Spleen (tissue), 7 donors: ENCODE results near the gene ECPAS.
"Not testable (repeated sequence)": the region's sequence is repeated elsewhere in the genome, so short reads cannot be mapped to it uniquely, and the experiment has no call there.

Source experiments
- POLR2A ChIP-seq, 3 donors: fragments of 450-650 bp; IDR thresholded peaks; one replicate each; pipeline ENCODE4 v1.5.1; 2017; ENCODE audit warnings: antibody characterized with exemption in 3 of 3, mild to moderate bottlenecking in 1 of 3
- POLR2AphosphoS5 ChIP-seq, 3 donors: sonication (generic); formaldehyde crosslinking; IDR thresholded peaks; one replicate each; pipeline ENCODE4 v1.5.1; 2017; ENCODE audit warnings: antibody characterized with exemption in 3 of 3
- TF ChIP-seq, protein P1 (sequence below), 11 experiments: fragments of 200-600 bp in 7 of 11; fragments of 450-650 bp in 4 of 11; sonication (generic) in 4 of 11; IDR thresholded peaks in 8 of 11; conservative IDR thresholded peaks in 3 of 11; 1 replicate in 7 of 11; 2 replicates in 4 of 11; pipeline versions ENCODE4 v1.4.0 to v1.8.0; 2016 to 2021; ENCODE audit warnings: antibody characterized with exemption in 11 of 11, inconsistent platforms in 4 of 11, mild to moderate bottlenecking in 1 of 11
- donor health status: DM: no; HTN: no; CAD: no; lungs with moderate emphysema.
- donor health status: DM: no; HTN: no; CAD: no.
- donor health status: DM: no; HTN: no; CAD: no.

DNA sequence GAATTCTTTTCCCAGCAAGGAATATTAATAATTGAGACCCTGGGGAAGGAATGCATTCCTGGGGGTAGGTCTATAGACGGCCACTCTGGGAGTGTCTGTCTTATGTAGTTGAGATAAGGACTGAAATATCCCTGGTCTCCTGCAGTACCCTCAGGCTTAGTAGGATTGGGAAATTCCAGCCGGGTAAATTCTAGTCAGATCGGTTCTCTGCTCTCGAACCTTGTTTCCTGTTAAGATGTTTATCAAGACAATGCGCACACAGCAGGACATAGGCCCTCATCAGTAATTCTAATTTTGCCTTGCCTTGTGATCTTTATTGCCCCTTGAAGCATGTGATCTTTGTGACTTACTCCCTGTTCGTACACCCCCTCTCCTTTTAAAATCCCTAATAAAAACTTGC, 27.4 kb upstream of the ECPAS start:
- TF ChIP-seq, protein P1, sequence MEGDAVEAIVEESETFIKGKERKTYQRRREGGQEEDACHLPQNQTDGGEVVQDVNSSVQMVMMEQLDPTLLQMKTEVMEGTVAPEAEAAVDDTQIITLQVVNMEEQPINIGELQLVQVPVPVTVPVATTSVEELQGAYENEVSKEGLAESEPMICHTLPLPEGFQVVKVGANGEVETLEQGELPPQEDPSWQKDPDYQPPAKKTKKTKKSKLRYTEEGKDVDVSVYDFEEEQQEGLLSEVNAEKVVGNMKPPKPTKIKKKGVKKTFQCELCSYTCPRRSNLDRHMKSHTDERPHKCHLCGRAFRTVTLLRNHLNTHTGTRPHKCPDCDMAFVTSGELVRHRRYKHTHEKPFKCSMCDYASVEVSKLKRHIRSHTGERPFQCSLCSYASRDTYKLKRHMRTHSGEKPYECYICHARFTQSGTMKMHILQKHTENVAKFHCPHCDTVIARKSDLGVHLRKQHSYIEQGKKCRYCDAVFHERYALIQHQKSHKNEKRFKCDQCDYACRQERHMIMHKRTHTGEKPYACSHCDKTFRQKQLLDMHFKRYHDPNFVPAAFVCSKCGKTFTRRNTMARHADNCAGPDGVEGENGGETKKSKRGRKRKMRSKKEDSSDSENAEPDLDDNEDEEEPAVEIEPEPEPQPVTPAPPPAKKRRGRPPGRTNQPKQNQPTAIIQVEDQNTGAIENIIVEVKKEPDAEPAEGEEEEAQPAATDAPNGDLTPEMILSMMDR (IDR thresholded peaks at IDR 0.05 in 8 of 11, conservative IDR thresholded peaks at IDR 0.05 in 3 of 11) = not testable (repeated sequence)
- TF ChIP-seq POLR2AphosphoS5, POLR2A (IDR thresholded peaks at IDR 0.05): not testable (repeated sequence)
